ENCODE data around the gene DCAF8. TPM values are rescaled to one million over a fixed set of nuclear protein-coding genes. Genes with fewer than 3 reads are reported as not detected.

The DCAF8 gene
- total RNA-seq, 1 experiment from 2014 or later, result 152 TPM

- no peak for DNase-seq
- Histone ChIP-seq H3K4me3 (no peak overlapping the region), H3K9me3 (ENCODE audit: insufficient read depth, low read depth) (no peaks in the 10 kb centered on the region), H3K9me2 (ENCODE audit: insufficient read depth) (no peaks in the 10 kb centered on the region), H2AFZ (no peak overlapping the region), H3K79me2 (ENCODE audit: low read depth) (no peaks in the 10 kb centered on the region), H3F3A (ENCODE audit: insufficient read depth, low read depth) (peaks cover under 1% of the 10 kb centered on the region; the same call in 1 of the 2 replicates), H4K20me1 (ENCODE audit: insufficient read depth) (no peaks in the 10 kb centered on the region), H3K36me3 (ENCODE audit: low read depth) (no peaks in the 10 kb centered on the region), H3K27me3 (ENCODE audit: insufficient read depth, low read depth) (no peaks in the 10 kb centered on the region), H3K4me2 (no peak overlapping the region), H3K4me1 (replicated peaks; ENCODE audit: insufficient read depth) (no peaks in the 10 kb centered on the region), H3K27ac (no peak overlapping the region)
- no peak for TF ChIP-seq EZH2 (IDR thresholded peaks at IDR 0.05; ENCODE audit: low read depth)
- no TSS peak for BruUV-seq (replicated peaks)
- intact Hi-C loops (cut with micrococcal nuclease; ENCODE audit: unreplicated experiment), result no loop called here
- CTCF ChIA-PET, result no interaction called here
- POLR2A ChIA-PET (ENCODE audit: unreplicated experiment), result no interaction called here
Measured at GRCh38 chr1:160271025-160271424, 8.7 kb upstream of the DCAF8 start.

- Histone ChIP-seq H2AFZ (no peak overlapping the region), H3K4me3 (no peak overlapping the region), H3K36me3 (ENCODE audit: low read depth) (no peaks in the 10 kb centered on the region), H3K4me2 (no peak overlapping the region), H3K27me3 (ENCODE audit: insufficient read depth, low read depth) (no peaks in the 10 kb centered on the region), H3K9me3 (ENCODE audit: insufficient read depth, low read depth) (no peaks in the 10 kb centered on the region), H3K4me1 (replicated peaks; ENCODE audit: insufficient read depth) (peaks cover 9% of the 10 kb centered on the region; the same call in 1 of the 2 replicates), H3K9me2 (ENCODE audit: insufficient read depth) (no peaks in the 10 kb centered on the region), H3K79me2 (ENCODE audit: low read depth) (no peaks in the 10 kb centered on the region; the same call in 1 of the 2 replicates), H3F3A (ENCODE audit: insufficient read depth, low read depth) (peaks cover 8% of the 10 kb centered on the region; the same call in 1 of the 2 replicates), H4K20me1 (ENCODE audit: insufficient read depth) (no peaks in the 10 kb centered on the region), H3K27ac (no peak overlapping the region)
- TF ChIP-seq CTCF (conservative IDR thresholded peaks at IDR 0.05) (no peak), EZH2 (IDR thresholded peaks at IDR 0.05; ENCODE audit: low read depth) (no peak)
- DNase-seq, result no peak
- no TSS peak for BruUV-seq (replicated peaks)
- ChIA-PET POLR2A (ENCODE audit: unreplicated experiment) (no interaction called here), CTCF (no interaction called here)
- intact Hi-C loops (cut with micrococcal nuclease; ENCODE audit: unreplicated experiment), result no loop called here
Measured at GRCh38 chr1:160267284-160267991, 5.1 kb upstream of the DCAF8 start.

- TF ChIP-seq EZH2 (IDR thresholded peaks at IDR 0.05; ENCODE audit: low read depth) (no peak), CTCF (conservative IDR thresholded peaks at IDR 0.05) (no peak)
- ChIA-PET CTCF (no interaction called here), POLR2A (ENCODE audit: unreplicated experiment) (no interaction called here)
- Histone ChIP-seq H3F3A (ENCODE audit: insufficient read depth, low read depth) (peaks cover 23% of the 10 kb centered on the region), H3K9me3 (ENCODE audit: insufficient read depth, low read depth) (no peaks in the 10 kb centered on the region), H3K4me2 (no peak overlapping the region), H3K4me1 (replicated peaks; ENCODE audit: insufficient read depth) (peaks cover 23% of the 10 kb centered on the region), H3K4me3 (no peak overlapping the region), H3K9me2 (ENCODE audit: insufficient read depth) (no peaks in the 10 kb centered on the region), H4K20me1 (ENCODE audit: insufficient read depth) (peaks cover 15% of the 10 kb centered on the region), H3K79me2 (ENCODE audit: low read depth) (peaks cover 23% of the 10 kb centered on the region), H3K27ac (no peak overlapping the region), H2AFZ (no peak overlapping the region), H3K27me3 (ENCODE audit: insufficient read depth, low read depth) (no peaks in the 10 kb centered on the region), H3K36me3 (ENCODE audit: low read depth) (peaks cover 2% of the 10 kb centered on the region; the same call in 1 of the 2 replicates)
- intact Hi-C loops (cut with micrococcal nuclease; ENCODE audit: unreplicated experiment), result no loop called here
- no peak for DNase-seq
- BruUV-seq (replicated peaks), result no TSS peak
Measured at GRCh38 chr1:160264795-160265307, 2.5 kb upstream of the DCAF8 start.

All from PC-9 (cell line).